NCI-H2196 treated with DMSO at 0.1 percent for 48 hours (cell line): ENCODE results near the gene MRPL14.

Experiments used
- DNase-seq: peaks from one replicate; lab custom pipeline; 2025; ENCODE audit not compliant: unreplicated experiment; lab: John Stamatoyannopoulos, UW

Gene MRPL14

DNA sequence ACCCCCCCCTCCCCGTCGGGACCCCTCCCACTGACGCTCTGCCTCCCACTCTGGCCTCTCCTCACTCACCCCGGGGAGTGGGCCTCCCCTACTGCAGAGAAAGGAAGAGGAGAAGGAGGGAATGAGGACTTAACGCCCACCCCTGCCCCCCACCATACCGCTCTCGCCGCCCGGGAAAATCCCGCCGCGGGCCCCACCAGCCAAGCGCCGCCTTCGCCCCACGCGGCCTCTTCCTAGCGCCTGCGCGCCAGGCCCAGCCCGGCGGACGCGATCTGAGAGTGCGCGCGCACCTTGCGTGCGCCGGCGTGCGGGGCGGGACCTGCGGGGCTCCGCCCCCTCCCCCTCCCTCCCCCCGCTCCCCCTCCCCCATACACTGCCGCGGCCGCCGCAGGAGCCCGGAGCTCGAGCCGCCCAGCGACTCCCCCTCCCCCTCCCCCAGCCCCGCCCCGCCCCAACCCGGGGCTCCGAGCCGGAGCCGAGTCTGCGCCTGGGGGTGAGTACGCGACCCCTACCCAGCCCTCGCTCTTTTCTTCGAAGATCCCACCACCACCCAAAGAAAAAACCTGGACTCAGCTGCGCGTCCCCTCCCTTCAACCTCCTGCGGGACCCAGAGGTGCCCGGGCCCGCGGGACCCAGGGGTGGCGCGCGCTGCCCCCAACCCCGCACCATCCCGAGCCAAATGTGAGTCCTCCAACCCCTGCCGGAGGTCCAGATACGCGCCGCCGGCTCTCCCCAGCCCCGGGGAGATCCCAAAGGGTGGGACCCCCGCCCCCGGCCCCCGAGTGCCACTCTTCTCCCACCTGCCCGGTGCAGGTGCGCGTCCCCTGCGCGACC lies at the start of gene MRPL14, which contains the start of gene TMEM63B:
TSS of gene MRPL14 (minus strand) at position 267 of the 834 bp plus-strand sequence. CDS start 10,841 bp downstream, outside the sequence.
TSS of gene TMEM63B (plus strand) at position 369 of the 834 bp plus-strand sequence. CDS start 7,031 bp downstream, outside the sequence.
- peak; percentile 59 for DNase-seq

DNA sequence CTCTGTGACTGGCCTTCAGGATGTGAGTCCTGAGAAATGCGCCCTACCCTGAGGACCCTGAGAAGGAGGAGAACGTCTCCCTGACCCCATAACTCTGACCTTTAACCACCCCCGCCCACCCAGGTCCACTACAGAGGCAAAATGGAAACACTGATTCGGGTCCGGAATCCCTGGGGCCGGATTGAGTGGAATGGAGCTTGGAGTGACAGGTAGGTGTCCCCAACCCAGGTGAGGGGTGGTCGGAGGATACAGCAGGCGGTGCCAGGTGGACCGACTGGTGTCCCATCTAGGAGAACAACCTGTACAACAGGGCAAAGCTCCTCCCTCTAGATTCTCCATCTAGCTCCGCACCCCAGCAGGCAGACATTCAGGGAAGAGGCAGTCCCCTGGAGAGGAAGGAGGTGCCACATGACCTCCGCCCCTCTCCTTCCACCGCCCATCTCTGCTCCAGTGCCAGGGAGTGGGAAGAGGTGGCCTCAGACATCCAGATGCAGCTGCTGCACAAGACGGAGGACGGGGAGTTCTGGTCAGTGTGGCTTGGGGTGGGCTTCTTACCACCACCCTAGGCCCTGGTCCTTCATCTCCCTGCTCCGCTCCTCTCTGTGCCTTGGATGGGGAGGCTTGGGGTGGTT lies 49.0 kb upstream of the MRPL14 start:
- no peak for DNase-seq

DNA sequence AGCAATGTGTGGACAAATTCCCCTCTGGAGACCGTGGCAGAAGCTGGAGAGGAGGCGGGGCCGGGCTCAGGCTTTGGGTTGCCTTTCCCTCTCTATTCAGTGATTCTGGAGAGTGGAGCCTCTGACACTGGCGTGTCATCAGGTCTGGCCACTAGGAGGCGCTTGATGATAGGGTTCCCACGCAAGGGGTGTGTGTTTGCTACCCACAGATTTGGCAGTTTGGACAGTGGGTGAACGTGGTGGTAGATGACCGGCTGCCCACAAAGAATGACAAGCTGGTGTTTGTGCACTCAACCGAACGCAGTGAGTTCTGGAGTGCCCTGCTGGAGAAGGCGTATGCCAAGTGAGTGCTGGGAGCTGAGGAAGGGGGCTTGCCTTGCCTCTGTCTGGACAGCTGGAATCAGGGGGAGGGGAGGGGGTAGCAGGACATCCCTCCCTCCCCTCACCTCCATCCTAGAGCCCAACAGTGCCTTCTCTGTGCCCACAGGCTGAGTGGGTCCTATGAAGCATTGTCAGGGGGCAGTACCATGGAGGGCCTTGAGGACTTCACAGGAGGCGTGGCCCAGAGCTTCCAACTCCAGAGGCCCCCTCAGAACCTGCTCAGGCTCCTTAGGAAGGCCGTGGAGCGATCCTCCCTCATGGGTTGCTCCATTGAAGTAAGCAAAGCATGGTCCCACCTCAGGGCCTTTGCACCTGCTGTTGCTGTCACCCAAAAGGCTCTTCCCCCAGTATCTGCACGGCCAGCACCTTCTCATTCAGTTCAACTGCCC lies 45.7 kb upstream of the MRPL14 start:
- peak; percentile 18 for DNase-seq

DNA sequence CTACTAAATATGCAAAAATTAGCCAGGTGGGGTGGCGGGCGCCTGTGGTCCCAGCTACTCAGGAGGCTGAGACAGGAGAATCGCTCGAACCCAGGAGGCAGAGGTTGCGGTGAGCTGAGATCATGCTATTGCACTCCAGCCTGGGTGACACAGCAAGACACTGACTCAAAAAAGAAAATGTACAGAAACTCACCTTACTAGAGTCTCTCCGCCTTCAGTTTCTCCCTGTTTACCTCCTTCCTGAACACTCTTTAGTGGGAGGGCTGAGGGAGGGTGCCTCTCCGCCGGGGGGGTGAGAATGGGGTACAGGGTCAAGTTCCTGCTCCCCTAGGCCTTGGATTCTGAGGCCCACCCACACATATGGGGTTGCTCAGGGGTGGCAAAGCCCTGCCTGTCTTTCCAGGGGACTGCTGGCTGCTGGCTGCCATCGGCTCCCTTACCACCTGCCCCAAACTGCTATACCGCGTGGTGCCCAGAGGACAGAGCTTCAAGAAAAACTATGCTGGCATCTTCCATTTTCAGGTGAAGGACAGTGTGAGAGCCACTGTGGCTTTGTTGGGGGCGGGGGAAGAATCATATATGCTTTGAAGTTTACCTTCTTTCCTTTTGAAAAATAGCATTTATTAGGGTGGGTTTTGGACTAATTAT lies 44.8 kb upstream of the MRPL14 start:
- DNase-seq, result no peak

DNA sequence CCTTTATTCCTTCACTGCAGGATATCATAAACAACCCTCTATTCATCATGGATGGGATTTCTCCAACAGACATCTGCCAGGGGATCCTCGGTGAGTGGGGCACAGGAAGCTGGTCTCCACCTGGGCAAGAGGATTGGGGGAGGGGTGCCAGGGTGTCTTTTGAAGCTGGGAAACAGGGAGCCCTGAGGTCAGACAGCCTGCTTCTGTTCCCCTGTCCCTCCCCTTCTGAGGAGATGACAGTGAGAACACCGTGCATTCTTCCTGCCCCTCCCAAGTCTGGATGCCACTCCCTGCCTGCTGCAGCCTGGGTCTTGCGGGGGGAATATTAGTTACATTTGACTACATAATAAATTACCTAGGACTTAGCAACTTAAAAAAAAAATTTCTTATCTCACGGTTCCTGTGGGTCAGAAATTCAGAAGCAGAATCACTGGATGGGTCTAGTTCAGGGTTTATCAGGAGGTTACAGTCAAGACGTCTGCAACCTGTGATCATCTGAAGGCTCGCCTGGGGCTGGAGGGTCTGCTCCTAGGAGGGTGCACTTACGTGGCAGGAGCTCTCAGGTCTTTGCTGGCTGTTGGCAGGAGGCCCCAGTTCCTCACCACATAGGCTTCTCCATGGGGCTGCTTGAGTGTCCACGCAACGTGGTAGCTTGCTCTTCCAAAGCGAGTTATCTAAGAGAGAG lies 42.8 kb upstream of the MRPL14 start:
- no peak for DNase-seq

DNA sequence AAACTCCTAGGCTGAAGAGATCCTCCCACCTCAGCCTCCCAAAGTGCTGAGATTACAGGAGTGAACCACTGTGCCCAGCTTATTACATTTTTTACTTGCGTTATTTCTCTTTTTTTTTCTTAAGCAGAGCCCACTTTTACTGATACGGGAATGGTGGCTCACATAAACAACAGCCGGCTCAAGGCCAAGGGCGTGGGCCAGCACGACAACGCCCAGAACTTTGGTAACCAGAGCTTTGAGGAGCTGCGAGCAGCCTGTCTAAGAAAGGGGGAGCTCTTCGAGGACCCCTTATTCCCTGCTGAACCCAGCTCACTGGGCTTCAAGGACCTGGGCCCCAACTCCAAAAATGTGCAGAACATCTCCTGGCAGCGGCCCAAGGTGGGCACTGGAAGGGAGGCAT lies 41.9 kb upstream of the MRPL14 start:
- DNase-seq, result no peak

DNA sequence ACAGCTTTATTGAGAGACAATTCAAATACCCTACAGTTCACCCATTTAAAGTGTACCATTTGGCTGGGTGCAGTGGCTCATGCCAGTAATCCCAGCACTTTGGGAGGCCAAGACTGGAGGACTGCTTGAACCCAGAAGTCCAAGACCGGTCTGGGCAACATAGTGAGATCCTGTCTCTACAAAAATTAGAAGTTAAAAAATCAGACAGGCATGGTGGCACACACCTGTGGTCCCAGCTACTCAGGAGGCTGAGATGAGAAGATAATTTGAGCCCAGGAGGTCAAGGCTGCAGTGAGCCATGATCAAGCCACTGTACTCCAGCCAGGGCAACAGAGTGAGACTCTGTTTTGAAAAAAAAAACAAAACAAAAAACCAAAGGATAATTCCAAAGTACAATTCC lies 40.3 kb upstream of the MRPL14 start:
- no peak for DNase-seq

DNA sequence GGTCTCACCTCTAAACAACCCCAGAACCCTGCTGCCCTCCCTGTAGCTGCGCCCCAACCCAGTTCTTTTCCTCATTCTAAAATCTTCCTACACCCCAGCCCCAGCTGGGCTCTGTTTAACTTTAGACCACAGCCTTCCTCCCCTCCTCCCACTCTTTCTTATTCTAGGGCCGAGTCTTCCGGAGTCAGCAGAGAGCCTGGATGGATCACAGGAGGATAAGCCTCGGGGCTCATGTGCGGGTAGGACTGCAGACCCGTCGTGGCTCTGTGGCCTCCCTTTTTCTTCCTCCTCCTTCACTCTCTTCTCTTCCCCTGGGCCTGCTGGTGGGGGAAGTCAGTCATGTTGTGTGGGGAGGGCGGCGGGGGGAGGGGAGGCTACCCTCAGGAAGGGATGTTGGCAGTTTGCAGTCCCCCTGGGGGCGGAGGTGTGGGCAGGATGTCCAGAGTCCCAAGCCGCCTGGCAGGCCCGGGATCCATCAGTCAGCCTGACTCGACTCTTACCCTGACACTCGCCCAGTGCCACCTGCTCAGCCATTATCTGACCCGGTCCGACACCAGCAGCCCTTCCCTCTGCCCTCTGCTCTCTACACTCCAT lies 39.4 kb upstream of the MRPL14 start:
- no peak for DNase-seq

DNA sequence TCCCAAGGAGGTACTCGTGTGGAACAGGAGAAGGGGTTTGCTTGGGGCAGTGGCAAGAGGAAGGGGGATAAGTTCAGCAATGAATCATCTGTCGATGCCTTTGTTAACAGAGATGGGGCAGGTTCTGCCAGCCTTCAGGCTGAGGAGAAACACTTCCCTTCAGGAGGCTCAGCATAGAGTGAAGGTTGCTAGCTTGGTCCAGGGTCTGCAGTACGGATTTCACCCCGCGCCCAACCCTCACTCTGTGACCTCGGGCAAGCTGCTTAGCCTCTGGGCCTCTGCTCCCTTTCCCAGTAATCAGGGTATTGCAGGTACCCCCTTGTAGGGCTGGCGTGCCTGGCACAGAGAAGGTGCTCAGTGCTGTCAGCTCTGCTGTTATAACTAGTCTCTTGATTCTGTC lies 38.9 kb upstream of the MRPL14 start:
- no peak for DNase-seq

DNA sequence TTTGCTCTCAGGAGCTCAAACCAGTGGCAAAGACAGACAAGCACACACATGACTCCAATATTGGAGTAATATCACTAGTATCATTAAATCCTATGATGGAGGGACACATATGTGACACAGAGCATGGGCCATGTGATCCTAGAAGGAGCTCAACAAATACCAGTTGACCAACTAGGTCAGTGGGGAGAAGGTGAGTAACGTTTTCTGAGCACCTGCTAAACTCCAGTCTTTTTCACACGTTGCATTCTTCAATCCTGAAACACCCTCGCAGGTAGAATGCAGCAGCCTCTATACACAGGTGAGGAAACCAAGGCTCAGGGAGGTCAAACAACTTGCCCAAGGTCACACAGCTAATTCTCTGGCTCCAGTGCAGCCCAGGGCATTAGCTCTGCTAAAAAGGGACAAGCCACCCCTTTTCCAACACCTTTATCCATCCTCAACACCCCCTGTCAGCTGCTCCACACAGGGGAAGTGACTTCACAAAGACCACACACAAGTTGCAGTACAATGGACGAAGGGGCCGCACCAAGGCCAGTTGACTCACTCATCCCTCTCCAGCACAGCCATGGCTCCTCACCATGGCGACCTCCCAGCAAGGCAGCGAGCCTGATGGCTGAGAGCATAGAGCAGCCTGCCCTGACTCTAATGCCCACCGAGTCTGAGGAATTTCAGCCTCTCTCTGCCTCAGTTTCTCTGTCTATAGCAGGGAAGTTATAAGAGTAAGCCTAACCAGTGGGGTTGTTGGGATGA lies 35.8 kb upstream of the MRPL14 start:
- DNase-seq, result no peak

DNA sequence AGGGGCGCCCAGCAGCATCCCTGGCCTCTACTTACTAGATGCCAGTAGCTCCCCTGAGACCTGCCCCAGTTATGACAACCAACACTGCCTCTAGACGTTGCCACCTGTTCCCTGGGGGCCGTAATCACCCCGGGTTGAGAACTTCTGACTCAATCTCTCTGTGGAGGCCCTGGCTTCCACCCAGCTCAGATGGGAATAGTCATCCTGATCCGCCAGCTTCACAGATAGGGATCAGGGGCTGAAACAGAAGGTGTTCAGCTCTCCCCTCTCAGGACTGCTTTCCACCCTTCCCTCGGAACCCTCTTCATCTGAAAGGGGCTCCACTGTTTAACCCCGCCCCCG lies 34.7 kb upstream of the MRPL14 start:
- no peak for DNase-seq

DNA sequence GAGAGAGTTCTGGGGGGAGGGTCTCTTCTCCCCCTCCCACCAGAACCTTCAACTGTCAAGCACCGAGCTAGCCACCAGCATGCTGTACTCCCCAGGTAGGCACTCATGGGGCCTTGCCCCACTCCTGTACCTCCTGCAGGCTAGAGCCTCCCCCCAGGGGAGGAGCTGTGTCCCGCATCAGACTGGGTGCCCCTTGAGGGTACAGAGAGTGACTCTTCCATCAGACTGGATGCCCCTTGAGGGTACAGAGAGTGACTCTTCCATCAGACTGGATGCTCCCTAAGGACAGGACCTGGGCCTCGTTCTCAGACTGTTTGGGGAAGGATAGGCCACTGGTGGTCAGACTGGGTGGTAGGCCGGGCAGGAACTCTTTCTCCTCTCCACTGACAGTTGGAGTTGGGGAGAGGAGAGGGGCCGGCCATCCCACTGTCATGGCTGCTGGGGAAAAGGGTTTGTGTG lies 31.5 kb upstream of the MRPL14 start, which contains the start of gene CAPN11:
TSS of gene CAPN11 (plus strand) at position 51 of the 459 bp plus-strand sequence. CDS start at position 80, 29 bp downstream.
- no peak for DNase-seq

DNA sequence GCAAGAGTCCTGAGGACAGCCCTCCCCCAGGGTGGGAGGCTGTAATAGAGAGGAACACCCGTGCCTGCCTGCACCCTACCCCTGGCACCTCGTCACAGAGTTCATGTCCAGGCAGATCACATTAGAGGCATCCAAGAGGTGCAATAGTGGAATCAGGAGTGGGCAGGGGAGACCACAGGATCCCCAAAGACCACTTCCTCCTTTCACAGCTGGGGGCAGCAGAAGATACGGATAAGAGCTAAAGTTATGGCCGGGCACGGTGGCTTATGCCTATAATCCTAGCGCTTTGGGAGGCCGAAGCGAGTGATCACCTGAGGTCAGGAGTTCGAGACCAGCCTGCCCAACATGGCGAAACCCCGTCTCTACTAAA lies 29.9 kb upstream of the MRPL14 start:
- DNase-seq, result no peak

DNA sequence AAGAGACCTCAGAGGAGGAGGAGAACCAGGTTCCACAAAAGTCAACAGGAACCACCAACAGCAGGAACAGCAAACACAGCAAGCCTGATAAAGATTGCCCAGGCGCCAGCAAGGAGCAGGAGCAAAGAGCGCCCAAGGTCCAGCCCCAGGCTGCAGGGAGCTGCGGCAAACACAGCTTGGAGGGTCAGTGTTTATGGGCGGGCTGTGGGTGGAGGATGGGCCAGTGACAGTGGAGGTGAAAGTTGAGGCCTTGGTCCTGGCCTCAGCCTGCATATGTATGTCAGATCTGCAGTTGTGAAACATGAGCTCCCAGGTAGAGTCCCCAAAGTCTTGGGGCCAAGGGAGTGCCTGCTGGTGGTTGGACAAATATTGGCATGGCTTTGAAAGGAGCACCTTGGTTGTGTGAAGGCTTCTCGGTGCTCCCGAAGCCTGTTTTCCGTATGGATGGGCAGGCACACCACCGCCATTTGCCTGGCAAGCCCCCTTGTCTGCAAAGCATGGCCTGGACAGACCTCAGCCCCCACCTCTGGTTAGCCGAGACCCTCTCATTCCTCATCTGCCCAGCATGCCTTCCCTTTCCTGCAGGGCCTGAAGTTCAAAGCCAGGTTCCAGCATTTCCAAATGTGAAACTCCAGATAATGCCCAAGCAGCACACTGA lies 29.4 kb upstream of the MRPL14 start:
- no peak for DNase-seq

DNA sequence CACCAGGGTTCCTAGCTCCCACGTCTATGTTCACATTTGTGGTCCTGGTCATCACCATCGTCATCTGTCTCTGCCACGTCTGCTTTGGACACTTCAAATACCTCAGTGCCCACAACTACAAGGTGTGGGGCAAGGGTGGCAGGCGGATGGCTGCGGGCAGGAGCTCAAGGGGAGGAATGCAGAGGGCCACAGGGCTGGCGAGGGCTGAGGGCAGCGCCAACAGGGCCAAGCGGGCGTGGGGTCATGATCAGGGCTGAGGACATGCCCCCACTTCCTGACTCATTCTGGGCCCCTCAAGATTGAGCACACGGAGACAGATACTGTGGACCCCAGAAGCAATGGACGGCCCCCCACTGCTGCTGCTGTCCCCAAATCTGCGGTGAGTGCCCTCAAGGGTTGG lies 26.8 kb upstream of the MRPL14 start:
- no peak for DNase-seq

DNA sequence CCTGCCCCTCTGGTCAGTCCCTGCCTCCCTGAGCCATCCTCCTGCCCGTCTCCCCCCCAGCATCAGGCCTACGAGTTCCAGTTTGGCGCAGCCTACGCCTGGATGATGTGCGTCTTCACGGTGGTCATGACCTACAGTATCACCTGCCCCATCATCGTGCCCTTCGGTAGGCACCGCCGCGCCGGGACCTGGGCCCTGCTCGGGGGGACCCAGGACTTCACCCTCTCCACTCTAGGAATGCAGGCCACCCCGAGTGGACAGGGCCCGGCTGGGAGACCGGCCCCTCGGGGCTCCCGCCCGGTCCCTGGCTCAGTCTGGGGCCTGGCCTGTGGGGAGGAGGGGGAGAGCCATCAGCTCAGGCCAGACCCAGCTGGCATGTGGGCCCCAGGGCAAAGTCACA lies 25.3 kb upstream of the MRPL14 start:
- no peak for DNase-seq

DNA sequence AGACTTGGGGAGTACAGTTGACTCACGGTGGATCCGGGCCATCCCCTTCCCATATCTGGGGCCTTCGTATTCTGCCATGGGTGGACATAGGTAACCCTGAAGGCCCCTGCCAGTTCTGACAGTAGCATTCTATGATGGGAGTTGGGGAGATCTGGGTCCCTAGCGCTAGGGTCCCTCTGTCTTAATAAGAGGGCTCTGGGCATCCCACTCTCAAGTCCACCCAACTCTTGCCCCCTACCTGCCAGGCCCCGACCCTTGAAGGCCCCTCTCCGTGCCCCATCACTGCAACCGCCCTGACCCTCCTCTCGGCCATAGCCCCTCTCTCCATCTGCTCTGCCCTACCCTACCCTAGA lies 24.8 kb upstream of the MRPL14 start:
- no peak for DNase-seq

DNA sequence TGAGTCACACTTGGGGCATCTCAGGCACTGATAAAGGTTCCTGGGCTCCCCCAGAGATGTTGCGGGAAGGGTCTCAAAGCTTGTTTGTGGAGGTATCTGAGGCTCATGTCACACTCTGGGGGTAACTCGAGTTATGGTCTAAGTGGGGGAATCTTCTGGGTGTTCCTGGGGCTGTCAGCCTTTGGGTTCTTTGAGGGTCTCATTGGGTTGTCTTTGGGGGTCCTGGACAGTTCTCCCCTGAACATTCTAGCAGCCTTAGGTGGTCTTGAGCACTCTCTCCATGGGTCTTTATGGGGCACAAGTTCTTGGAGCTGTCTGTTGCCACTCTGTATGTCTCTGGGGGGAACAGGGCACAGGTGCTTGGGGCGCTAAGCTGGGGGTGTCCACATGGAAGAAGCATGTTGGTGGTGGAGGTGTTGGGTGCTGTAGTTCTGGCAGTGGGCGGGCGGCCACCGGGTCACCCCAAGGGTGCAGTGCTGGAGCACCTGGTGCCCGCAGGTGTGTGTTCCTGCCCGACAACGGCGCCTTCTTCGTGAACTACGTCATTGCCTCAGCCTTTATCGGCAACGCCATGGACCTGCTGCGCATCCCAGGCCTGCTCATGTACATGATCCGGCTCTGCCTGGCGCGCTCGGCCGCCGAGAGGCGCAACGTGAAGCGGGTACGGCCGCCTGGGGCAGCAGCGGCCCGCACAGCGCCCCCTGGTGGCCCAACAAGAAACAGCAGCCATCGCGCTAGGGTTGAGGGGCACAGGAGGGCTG lies 24.3 kb upstream of the MRPL14 start:
- no peak for DNase-seq
